OCI-LY1 (cell line): ENCODE measurements around the gene PPM1D.

Experiments used
- H2AFZ ChIP-seq: fragments of 200-600 bp; sonication (generic), shearing (Covaris generic); 2 replicates; pipeline ENCODE4 v1.6.0; 2014; ENCODE audit warnings: antibody characterized with exemption, mild to moderate bottlenecking, low read length
- H3F3A ChIP-seq: fragments of 200-600 bp; sonication (generic), shearing (Covaris generic); 2 replicates; pipeline ENCODE4 v1.6.0; 2014; ENCODE audit warnings: mild to moderate bottlenecking, antibody characterized with exemption, low read length, moderate library complexity; ENCODE audit not compliant: insufficient read depth
- H3K27ac ChIP-seq: fragments of 200-600 bp; sonication (generic); 2 replicates; pipeline ENCODE4 v1.5.1; 2014; ENCODE audit warnings: low read length, mixed run types, mild to moderate bottlenecking, low read depth; ENCODE audit not compliant: poor library complexity, severe bottlenecking
- H3K27me3 ChIP-seq: fragments of 200-600 bp; sonication (generic); 2 replicates; pipeline ENCODE4 v1.6.0; 2014; ENCODE audit warnings: antibody characterized with exemption, mild to moderate bottlenecking, low read length, moderate library complexity; ENCODE audit not compliant: insufficient read depth
- H3K36me3 ChIP-seq: fragments of 200-600 bp; sonication (generic); 2 replicates; pipeline ENCODE4 v1.6.1; 2014; ENCODE audit warnings: mild to moderate bottlenecking, antibody characterized with exemption, low read length, moderate library complexity, mixed read lengths; ENCODE audit not compliant: insufficient read depth
- H3K4me1 ChIP-seq: fragments of 200-600 bp; sonication (generic); 2 replicates; pipeline ENCODE4 v1.5.1; 2014; ENCODE audit warnings: mild to moderate bottlenecking, low read length, moderate library complexity; ENCODE audit not compliant: insufficient read depth, severe bottlenecking
- H3K4me2 ChIP-seq: fragments of 200-600 bp; sonication (generic), shearing (Covaris generic); 2 replicates; pipeline ENCODE4 v1.6.1; 2014; ENCODE audit warnings: low read length
- H3K4me3 ChIP-seq: fragments of 200-600 bp; sonication (generic); 2 replicates; pipeline ENCODE4 v1.5.1; 2014; ENCODE audit warnings: low read length, low read depth, mild to moderate bottlenecking, mixed read lengths; ENCODE audit not compliant: poor library complexity, severe bottlenecking
- H3K79me2 ChIP-seq: fragments of 200-600 bp; shearing (Covaris generic); 2 replicates; pipeline ENCODE4 v1.6.1; 2016; ENCODE audit warnings: mixed run types, low read length, mixed read lengths; ENCODE audit not compliant: insufficient read depth
- H3K9ac ChIP-seq: fragments of 200-600 bp; sonication (generic), shearing (Covaris generic); 2 replicates; pipeline ENCODE4 v1.6.1; 2014; ENCODE audit warnings: mild to moderate bottlenecking, low read length, mixed read lengths
- H3K9me2 ChIP-seq: fragments of 200-600 bp; sonication (generic), shearing (Covaris generic); 2 replicates; pipeline ENCODE4 v1.6.1; 2014; ENCODE audit warnings: low read depth, mild to moderate bottlenecking, low read length, mixed read lengths
- H3K9me3 ChIP-seq: fragments of 200-600 bp; shearing (Covaris generic); 2 replicates; pipeline ENCODE4 v1.6.1; 2014; ENCODE audit warnings: low read length, mixed read lengths
- H4K20me1 ChIP-seq: fragments of 200-600 bp; sonication (generic), shearing (Covaris generic); 2 replicates; pipeline ENCODE4 v1.6.0; 2016; ENCODE audit warnings: mild to moderate bottlenecking, low read length; ENCODE audit not compliant: insufficient read depth
- EZH2 ChIP-seq: fragments of 200-600 bp; sonication (generic), shearing (Covaris generic); IDR thresholded peaks from 2 replicates; pipeline ENCODE4 v1.8.0; 2017; ENCODE audit warnings: borderline replicate concordance, mixed run types, mild to moderate bottlenecking, antibody characterized with exemption, low read length, moderate library complexity, mixed read lengths
- TF ChIP-seq, protein P1 (sequence below): fragments of 200-600 bp; sonication (generic), shearing (Covaris generic); IDR thresholded peaks from 2 replicates; pipeline ENCODE4 v1.5.1; 2017; ENCODE audit warnings: mild to moderate bottlenecking, antibody characterized with exemption, low read length, moderate library complexity, mixed read lengths

PPM1D gene

DNA sequence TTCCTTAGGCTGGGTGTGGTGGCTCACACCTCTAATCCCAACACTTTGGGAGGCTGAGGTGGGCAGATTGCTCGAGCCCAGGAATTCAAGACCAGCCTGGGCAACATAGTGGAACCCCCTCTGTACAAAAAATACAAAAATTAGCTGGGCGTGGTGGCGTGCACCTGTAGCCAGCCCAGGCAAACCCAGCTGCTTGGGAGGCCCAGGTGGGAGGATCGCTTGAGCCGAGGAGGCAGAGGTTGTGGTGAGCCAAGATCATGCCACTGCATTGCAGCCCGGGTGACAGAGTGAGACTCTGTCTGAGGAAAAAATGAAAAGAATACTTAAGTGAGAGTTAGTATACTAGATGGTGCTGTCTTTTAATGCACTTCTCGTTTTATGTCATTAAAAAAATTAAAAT, 15.1 kb downstream of the PPM1D start:
- no peaks in the 10 kb centered on the region for H3F3A ChIP-seq
- H3K9me3 ChIP-seq: no peaks in the 10 kb centered on the region
- H3K4me2 ChIP-seq: no peak overlapping the region
- TF ChIP-seq EZH2: no peak
- TF ChIP-seq, protein P1, sequence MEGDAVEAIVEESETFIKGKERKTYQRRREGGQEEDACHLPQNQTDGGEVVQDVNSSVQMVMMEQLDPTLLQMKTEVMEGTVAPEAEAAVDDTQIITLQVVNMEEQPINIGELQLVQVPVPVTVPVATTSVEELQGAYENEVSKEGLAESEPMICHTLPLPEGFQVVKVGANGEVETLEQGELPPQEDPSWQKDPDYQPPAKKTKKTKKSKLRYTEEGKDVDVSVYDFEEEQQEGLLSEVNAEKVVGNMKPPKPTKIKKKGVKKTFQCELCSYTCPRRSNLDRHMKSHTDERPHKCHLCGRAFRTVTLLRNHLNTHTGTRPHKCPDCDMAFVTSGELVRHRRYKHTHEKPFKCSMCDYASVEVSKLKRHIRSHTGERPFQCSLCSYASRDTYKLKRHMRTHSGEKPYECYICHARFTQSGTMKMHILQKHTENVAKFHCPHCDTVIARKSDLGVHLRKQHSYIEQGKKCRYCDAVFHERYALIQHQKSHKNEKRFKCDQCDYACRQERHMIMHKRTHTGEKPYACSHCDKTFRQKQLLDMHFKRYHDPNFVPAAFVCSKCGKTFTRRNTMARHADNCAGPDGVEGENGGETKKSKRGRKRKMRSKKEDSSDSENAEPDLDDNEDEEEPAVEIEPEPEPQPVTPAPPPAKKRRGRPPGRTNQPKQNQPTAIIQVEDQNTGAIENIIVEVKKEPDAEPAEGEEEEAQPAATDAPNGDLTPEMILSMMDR: no peak
- H3K27me3 ChIP-seq: no peaks in the 10 kb centered on the region
- no peak overlapping the region for H2AFZ ChIP-seq
- no peak overlapping the region for H3K27ac ChIP-seq
- peaks cover 70% of the 10 kb centered on the region for H3K79me2 ChIP-seq
- no peaks in the 10 kb centered on the region for H4K20me1 ChIP-seq
- H3K9ac ChIP-seq: no peak overlapping the region
- H3K4me3 ChIP-seq: no peak overlapping the region
- H3K9me2 ChIP-seq: no peaks in the 10 kb centered on the region
- H3K36me3 ChIP-seq: no peaks in the 10 kb centered on the region; the same call in 1 of the 2 replicates
- no peaks in the 10 kb centered on the region for H3K4me1 ChIP-seq

DNA sequence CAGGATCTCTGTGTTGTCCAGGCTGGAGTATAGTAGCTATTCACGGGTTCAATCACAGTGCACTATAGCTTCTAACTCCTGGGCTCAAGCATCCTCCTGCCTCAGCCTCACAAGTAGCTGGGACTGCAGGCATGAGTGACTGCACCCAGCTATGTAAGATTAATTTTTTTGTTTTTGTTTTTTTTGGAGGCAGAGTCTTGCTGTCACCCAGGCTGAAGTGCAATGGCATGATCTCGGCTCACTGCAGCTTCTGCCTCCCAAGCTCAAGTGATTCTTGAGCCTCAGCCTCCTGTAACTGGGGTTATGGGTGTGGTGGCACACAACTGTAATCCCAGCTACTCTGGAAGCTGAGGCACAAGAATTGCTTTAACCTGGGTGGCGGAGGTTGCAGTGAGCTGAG, 15.8 kb downstream of the PPM1D start:
- TF ChIP-seq EZH2: no peak
- TF ChIP-seq, protein P1: no peak
- no peaks in the 10 kb centered on the region for H4K20me1 ChIP-seq

DNA sequence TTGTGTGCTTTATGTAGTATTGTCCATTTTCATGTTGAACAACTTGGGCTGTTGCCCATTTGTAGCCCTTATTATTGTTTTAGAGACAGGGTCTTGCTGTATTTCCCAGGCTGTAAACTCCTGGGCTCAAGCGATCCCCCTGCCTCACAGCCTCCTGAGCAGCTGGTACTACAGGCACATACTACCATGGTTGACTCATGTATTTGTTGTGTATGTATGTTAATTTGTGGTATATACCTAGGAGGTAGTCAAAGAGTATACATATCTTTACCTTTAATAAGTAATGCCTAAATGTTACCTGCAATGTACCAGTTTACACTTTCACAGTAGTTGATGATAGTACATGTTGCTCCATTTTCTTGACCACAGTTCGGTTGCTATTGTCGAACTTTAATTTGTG, 18.1 kb downstream of the PPM1D start:
- Histone ChIP-seq H3F3A (no peaks in the 10 kb centered on the region), H3K9ac (no peak overlapping the region), H3K4me1 (no peaks in the 10 kb centered on the region), H3K9me2 (no peaks in the 10 kb centered on the region), H3K27me3 (no peaks in the 10 kb centered on the region), H2AFZ (no peak overlapping the region), H3K36me3 (no peaks in the 10 kb centered on the region; the same call in 1 of the 2 replicates), H3K4me2 (no peak overlapping the region), H3K27ac (no peak overlapping the region), H3K79me2 (peaks cover 60% of the 10 kb centered on the region), H3K4me3 (no peak overlapping the region), H4K20me1 (no peaks in the 10 kb centered on the region), H3K9me3 (no peaks in the 10 kb centered on the region)
- TF ChIP-seq, protein P1: no peak
- no peak for TF ChIP-seq EZH2

More for the DNA sequence above, 15.8 kb downstream of the PPM1D start:
- no peaks in the 10 kb centered on the region for H3K27me3 ChIP-seq
- H3K9me2 ChIP-seq: no peaks in the 10 kb centered on the region
- H3K4me3 ChIP-seq: no peak overlapping the region
- H3K79me2 ChIP-seq: peaks cover 70% of the 10 kb centered on the region
- no peaks in the 10 kb centered on the region for H3K4me1 ChIP-seq
- H2AFZ ChIP-seq: no peak overlapping the region
- no peaks in the 10 kb centered on the region for H3F3A ChIP-seq
- no peaks in the 10 kb centered on the region; the same call in 1 of the 2 replicates for H3K36me3 ChIP-seq
- H3K9ac ChIP-seq: no peak overlapping the region
- H3K27ac ChIP-seq: no peak overlapping the region
- H3K4me2 ChIP-seq: no peak overlapping the region
- H3K9me3 ChIP-seq: no peaks in the 10 kb centered on the region
